Right atrium auricular region (tissue), 2 donors: Measurements from ENCODE around the gene PCDHB16. TPM values are rescaled to one million over a fixed set of nuclear protein-coding genes. Genes with fewer than 3 reads are reported as not detected.
"Not testable (repeated sequence)": the region's sequence is repeated elsewhere in the genome, so short reads cannot be mapped to it uniquely, and the experiment has no call there.

Experiments used
- DNase-seq: peaks from one replicate; pipeline ENCODE4 v3.0.0-alpha.2; 2019; ENCODE audit warnings: low spot score
- H3K27ac ChIP-seq, 2 donors: fragments of 200-600 bp; sonication (generic); 1 replicate in 1 of 2; 2 replicates in 1 of 2; pipeline ENCODE4 v1.5.1; 2016 to 2019
- H3K27me3 ChIP-seq, 2 donors: fragments of 200-600 bp; sonication (generic); one replicate each; pipeline versions ENCODE4 v1.5.1 to v1.6.0; 2017 to 2019
- H3K36me3 ChIP-seq: fragments of 200-600 bp; sonication (generic); one replicate; pipeline ENCODE4 v1.5.1; 2016
- H3K4me1 ChIP-seq, 2 donors: fragments of 200-600 bp; sonication (generic); one replicate each; pipeline versions ENCODE4 v1.5.1 to v1.6.0; 2017 to 2019
- H3K4me3 ChIP-seq, 2 donors: fragments of 200-600 bp; sonication (generic); 1 replicate in 1 of 2; 2 replicates in 1 of 2; pipeline ENCODE4 v1.5.1; 2017 to 2019; ENCODE audit warnings: mild to moderate bottlenecking in 1 of 2, moderate library complexity in 1 of 2
- H3K9me3 ChIP-seq, 2 donors: fragments of 200-600 bp; sonication (generic); one replicate each; pipeline ENCODE4 v1.5.1; 2019
- total RNA-seq, 2 donors: library from RNA; depleted of rRNA; stranded (reverse); fragments of >200 nt; gene quantifications; one replicate each; pipeline ENCODE4 v1.1.0, GENCODE V29; 2016
- TF ChIP-seq, protein P1 (sequence below), 2 donors: fragments of 200-600 bp; sonication (generic); IDR thresholded peaks; one replicate each; pipeline ENCODE4 v1.5.1; 2019; ENCODE audit warnings: antibody characterized with exemption in 2 of 2

The PCDHB16 gene
- total RNA-seq, 2 donors from 2014 or later: 5.3 TPM

DNA sequence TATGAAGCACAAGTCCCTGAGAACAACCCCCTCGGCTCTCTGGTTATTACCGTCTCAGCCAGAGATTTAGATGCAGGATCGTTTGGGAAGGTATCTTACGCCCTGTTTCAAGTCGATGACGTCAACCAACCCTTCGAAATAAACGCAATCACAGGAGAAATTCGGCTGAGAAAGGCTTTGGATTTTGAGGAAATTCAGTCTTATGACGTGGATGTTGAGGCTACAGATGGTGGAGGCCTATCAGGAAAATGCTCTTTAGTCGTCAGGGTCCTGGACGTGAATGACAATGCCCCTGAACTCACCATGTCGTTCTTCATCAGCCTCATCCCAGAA lies 31.2 kb upstream of the PCDHB16 start:
- H3K36me3 ChIP-seq: no peaks in the 10 kb centered on the region
- peaks cover 5 to 86% of the 10 kb centered on the region in 2 donors for H3K9me3 ChIP-seq
- no peak for DNase-seq
- H3K4me1 ChIP-seq: no peaks in the 10 kb centered on the region
- TF ChIP-seq, protein P1, sequence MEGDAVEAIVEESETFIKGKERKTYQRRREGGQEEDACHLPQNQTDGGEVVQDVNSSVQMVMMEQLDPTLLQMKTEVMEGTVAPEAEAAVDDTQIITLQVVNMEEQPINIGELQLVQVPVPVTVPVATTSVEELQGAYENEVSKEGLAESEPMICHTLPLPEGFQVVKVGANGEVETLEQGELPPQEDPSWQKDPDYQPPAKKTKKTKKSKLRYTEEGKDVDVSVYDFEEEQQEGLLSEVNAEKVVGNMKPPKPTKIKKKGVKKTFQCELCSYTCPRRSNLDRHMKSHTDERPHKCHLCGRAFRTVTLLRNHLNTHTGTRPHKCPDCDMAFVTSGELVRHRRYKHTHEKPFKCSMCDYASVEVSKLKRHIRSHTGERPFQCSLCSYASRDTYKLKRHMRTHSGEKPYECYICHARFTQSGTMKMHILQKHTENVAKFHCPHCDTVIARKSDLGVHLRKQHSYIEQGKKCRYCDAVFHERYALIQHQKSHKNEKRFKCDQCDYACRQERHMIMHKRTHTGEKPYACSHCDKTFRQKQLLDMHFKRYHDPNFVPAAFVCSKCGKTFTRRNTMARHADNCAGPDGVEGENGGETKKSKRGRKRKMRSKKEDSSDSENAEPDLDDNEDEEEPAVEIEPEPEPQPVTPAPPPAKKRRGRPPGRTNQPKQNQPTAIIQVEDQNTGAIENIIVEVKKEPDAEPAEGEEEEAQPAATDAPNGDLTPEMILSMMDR (IDR thresholded peaks at IDR 0.05): no peak
- H3K27me3 ChIP-seq: no peaks in the 10 kb centered on the region
- H3K4me3 ChIP-seq: no peak overlapping the region
- no peak overlapping the region for H3K27ac ChIP-seq

DNA sequence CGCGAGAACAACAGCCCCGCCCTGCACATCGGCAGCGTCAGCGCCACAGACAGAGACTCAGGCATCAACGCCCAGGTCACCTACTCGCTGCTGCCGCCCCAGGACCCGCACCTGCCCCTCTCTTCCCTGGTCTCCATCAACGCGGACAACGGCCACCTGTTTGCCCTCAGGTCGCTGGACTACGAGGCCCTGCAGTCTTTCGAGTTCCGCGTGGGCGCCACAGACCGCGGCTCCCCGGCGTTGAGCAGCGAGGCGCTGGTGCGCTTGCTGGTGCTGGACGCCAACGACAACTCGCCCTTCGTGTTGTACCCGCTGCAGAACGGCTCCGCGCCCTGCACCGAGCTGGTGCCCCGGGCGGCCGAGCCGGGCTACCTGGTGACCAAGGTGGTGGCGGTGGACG lies 30.6 kb upstream of the PCDHB16 start:
- H3K4me1 ChIP-seq: not testable (repeated sequence)

DNA sequence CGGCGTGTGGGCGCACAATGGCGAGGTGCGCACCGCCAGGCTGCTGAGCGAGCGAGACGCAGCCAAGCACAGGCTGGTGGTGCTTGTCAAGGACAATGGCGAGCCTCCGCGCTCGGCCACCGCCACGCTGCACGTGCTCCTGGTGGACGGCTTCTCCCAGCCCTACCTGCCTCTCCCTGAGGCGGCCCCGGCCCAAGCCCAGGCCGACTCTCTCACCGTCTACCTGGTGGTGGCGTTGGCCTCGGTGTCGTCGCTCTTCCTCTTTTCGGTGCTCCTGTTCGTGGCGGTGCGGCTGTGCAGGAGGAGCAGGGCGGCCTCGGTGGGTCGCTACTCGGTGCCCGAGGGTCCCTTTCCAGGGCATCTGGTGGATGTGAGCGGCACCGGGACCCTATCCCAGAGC lies 30.1 kb upstream of the PCDHB16 start:
- peaks cover 5 to 91% of the 10 kb centered on the region in 2 donors for H3K9me3 ChIP-seq
- not testable (repeated sequence) for H3K36me3 ChIP-seq, H3K4me1 ChIP-seq, DNase-seq, H3K27me3 ChIP-seq, H3K4me3 ChIP-seq, H3K27ac ChIP-seq

More for the DNA sequence above, 30.6 kb upstream of the PCDHB16 start:
- not testable (repeated sequence) for H3K36me3 ChIP-seq, H3K27ac ChIP-seq, H3K27me3 ChIP-seq, H3K4me3 ChIP-seq, DNase-seq
- peaks cover 5 to 91% of the 10 kb centered on the region in 2 donors for H3K9me3 ChIP-seq

DNA sequence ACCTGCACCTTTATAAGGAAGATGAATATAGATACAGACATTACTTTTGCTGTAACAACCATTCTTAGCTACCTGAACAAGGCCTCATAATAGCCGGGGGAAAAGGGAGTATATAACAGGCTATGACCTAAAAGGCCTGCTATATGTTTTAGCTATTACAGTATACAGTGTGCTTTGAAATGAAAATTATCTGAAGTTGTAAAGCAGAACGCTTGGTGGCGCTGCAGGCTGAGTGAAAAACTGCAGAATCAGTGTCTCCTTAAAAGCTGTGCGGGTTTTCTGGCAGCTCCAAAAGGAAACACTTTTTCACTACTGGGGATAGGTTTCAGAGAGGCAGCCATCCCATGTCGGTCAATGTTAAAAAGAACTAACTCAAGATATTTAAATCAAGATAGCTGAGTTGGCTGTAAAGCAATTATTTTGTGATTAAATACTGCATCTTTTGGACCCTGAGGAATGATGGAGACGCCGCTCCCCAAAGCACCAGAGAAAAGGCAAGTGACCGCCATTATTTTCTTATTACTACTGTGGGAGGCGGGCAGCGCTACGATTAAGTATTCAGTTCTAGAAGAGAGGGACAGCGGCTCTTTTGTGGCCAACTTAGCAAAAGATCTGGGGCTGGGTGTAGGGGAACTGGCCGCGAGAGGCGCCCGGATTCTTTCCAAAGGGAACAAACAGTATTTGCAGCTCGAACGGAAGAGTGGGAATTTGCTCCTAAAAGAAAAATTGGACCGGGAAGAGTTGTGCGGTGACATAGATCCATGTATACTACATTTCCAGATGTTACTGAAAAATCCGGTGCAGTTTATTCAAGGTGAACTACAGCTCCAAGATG lies 26.4 kb upstream of the PCDHB16 start:
- TF ChIP-seq, protein P1 (IDR thresholded peaks at IDR 0.05): no peak
- DNase-seq: no peak
- H3K9me3 ChIP-seq: peaks cover 0 to 73% of the 10 kb centered on the region in 2 donors
- H3K36me3 ChIP-seq: no peaks in the 10 kb centered on the region
- H3K27ac ChIP-seq: no peak overlapping the region
- no peaks in the 10 kb centered on the region for H3K4me1 ChIP-seq
- no peak overlapping the region for H3K4me3 ChIP-seq
- H3K27me3 ChIP-seq: no peaks in the 10 kb centered on the region

DNA sequence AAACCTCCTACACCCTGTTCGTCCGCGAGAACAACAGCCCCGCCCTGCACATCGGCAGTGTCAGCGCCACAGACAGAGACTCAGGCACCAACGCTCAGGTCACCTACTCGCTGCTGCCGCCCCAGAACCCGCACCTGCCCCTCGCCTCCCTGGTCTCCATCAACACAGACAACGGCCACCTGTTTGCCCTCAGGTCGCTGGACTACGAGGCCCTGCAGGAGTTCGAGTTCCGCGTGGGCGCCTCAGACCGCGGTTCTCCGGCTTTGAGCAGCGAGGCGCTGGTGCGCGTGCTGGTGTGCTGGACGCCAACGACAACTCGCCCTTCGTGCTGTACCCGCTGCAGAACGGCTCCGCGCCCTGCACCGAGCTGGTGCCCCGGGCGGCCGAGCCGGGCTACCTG lies 24.8 kb upstream of the PCDHB16 start:
- not testable (repeated sequence) for H3K4me3 ChIP-seq, H3K27ac ChIP-seq, H3K36me3 ChIP-seq, H3K4me1 ChIP-seq, DNase-seq, H3K27me3 ChIP-seq
- H3K9me3 ChIP-seq: peaks cover 0 to 60% of the 10 kb centered on the region in 2 donors

DNA sequence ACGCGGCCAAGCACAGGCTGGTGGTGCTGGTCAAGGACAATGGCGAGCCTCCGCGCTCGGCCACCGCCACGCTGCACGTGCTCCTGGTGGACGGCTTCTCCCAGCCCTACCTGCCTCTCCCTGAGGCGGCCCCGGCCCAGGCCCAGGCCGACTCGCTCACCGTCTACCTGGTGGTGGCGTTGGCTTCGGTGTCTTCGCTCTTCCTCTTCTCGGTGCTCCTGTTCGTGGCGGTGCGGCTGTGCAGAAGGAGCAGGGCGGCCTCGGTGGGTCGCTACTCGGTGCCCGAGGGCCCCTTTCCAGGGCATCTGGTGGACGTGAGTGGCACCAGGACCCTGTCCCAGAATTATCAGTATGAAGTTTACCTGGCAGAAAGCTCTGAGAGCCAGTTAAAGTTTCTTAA lies 24.3 kb upstream of the PCDHB16 start:
- H3K27me3 ChIP-seq, H3K36me3 ChIP-seq, H3K27ac ChIP-seq, H3K4me1 ChIP-seq, DNase-seq, H3K4me3 ChIP-seq: not testable (repeated sequence)
- peaks cover 0 to 58% of the 10 kb centered on the region in 2 donors for H3K9me3 ChIP-seq

DNA sequence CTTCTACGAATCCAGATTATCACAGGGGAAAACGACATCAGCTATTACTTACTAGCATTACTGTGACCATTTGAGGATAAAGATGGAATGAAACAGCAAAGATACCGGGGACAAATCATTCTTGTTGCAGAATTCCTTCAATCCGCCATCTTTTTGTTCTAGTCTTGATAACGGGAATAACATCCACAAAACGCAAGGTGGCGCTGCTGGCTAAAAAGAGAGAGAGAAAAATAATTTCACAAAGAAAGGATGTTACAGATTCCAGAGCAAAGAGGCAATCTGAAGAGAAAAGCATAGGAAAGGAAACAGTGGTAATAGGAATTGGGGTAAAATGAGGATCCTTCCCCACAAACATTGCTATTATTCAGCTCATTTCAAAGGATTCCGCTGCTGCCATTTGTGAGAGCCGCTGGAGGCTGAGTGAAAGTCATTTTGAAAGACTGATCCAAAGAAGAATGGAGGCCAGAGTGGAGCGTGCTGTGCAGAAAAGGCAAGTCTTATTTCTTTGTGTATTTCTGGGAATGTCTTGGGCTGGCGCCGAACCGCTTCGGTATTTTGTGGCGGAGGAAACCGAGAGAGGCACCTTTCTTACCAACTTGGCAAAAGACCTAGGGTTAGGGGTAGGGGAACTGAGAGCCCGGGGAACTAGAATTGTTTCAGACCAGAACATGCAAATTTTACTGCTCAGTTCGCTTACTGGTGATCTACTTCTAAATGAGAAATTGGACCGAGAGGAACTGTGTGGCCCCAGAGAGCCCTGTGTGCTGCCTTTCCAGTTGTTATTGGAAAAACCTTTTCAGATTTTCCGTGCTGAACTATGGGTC lies 9.6 kb upstream of the PCDHB16 start, which contains the start of gene PCDHB7:
Gene PCDHB7 (plus strand): TSS at position 264 of the 824 bp plus-strand sequence. CDS start 192 bp downstream, at position 456.
- TF ChIP-seq, protein P1 (IDR thresholded peaks at IDR 0.05): peak; percentile 17 to 50
- Histone ChIP-seq H3K9me3 (peaks cover 10 to 50% of the 10 kb centered on the region in 2 donors), H3K27me3 (peaks cover 5 to 6% of the 10 kb centered on the region in 2 donors), H3K4me3 (no peak within 1 kb of the TSS), H3K4me1 (no peaks in the 10 kb centered on the region), H3K36me3 (no peaks in the 10 kb centered on the region), H3K27ac (no peak within 1 kb of the TSS)
- DNase-seq: no peak

DNA sequence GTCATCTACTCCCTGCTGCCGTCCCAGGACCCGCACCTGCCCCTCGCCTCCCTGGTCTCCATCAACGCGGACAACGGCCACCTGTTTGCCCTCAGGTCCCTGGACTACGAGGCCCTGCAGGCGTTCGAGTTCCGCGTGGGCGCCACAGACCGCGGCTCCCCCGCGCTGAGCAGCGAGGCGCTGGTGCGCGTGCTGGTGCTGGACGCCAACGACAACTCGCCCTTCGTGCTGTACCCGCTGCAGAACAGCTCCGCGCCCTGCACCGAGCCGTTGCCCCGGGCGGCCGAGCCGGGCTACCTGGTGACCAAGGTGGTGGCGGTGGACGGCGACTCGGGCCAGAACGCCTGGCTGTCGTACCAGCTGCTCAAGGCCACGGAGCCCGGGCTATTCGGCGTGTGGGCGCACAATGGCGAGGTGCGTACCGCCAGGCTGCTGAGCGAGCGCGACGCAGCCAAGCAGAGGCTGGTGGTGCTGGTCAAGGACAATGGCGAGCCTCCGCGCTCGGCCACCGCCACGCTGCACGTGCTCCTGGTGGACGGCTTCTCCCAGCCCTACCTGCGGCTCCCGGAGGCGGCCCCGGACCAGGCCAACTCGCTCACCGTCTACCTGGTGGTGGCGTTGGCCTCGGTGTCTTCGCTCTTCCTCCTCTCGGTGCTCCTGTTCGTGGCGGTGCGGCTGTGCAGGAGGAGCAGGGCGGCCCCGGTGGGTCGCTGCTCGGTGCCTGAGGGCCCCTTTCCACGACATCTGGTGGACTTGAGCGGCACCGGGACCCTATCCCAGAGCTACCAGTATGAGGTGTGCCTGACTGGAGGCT lies 7.7 kb upstream of the PCDHB16 start:
- H3K36me3 ChIP-seq, H3K4me3 ChIP-seq, DNase-seq, H3K27ac ChIP-seq, H3K4me1 ChIP-seq, H3K27me3 ChIP-seq: not testable (repeated sequence)
- peaks cover 10 to 60% of the 10 kb centered on the region in 2 donors for H3K9me3 ChIP-seq
